A204.1 (cell line): ENCODE data around the gene PRKAA2.
"Not testable (repeated sequence)": the region's sequence is repeated elsewhere in the genome, so short reads cannot be mapped to it uniquely, and the experiment has no call there.

Experiments used
- FAIRE-seq: peaks from 2 replicates; lab custom pipeline; 2012; peaks lifted over from hg19 to GRCh38; lab: Jason Lieb, UNC

Gene PRKAA2

DNA sequence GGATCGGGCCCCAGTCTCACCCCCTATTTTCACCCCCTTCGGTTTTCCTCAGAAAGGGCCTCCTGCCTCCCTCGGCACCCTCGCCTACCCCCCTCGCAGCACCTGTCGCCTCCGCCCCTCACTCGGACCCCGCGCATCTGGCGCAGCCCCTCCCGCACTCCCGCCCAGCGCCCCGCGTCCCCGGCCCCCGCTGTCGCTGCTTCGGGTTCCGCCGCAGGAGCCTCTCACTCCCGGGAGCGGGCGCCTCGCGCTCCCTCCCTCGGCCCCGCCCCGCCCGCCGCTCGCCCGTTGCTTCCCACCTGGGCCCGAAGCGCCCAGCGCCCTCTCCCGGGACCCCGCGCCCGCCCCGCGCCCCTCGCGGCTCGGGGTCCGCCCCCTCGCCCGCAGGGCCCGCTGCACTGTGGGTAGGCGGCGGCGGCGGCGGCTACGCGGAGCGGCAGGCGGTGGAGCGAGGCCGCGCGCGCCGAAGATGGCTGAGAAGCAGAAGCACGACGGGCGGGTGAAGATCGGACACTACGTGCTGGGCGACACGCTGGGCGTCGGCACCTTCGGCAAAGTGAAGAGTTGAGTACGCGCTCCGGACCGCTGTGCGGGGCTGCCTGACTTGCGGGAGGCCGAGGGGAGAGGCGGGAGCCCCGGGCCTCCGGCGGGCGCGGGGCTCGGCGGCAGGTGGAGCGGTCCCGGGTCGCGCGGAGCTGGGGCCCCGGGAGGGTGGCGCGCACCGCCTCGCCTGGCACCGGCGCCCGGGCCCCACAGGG is at the start of gene PRKAA2:
Gene PRKAA2 (plus strand): TSS at position 396 of the 758 bp plus-strand sequence. CDS start 74 bp downstream, at position 470.
- FAIRE-seq: no peak

GRCh38 chr1:56595397-56596191 is 49.5 kb upstream of the PRKAA2 start:
- FAIRE-seq: not testable (repeated sequence)

- not testable (repeated sequence) for FAIRE-seq
Measured at GRCh38 chr1:56610097-56610496, 35.0 kb upstream of the PRKAA2 start.

DNA sequence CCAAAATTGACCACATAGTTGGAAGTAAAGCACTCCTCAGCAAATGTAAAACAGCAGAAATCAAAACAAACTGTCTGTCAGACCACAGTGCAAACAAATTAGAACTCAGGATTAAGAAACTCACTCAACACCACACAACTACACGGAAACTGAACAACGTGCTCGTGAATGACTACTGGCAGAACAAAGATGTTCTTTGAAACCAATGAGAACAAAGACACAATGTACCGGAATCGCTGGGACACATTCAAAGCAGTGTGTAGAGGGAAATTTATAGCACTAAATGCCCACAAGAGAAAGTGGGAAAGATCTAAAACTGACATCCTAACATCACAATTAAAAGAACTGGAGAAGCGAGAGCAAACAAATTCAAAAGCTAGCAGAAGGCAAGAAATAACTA is 34.3 kb upstream of the PRKAA2 start:
- FAIRE-seq: not testable (repeated sequence)

DNA sequence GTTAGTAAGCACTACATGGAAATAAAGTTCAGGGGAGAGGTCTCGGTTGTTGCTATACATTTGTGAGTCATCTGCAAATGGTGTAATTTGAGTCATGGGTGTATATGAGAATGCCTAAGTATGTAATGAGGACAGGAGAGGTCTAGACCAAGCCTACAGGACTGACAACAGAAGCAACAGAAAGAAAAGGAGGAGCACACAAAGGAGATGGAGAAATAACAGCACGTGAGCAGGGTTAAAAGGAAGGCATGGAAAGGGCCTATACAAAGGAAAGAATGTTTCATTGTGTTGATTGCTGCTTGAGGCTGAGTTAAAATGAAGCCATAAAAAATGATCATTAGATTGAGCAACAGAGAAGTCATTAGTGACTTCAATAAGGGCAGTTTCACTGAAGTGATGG is 28.0 kb upstream of the PRKAA2 start:
- FAIRE-seq: no peak

GRCh38 chr1:56625819-56626440 is 19.2 kb upstream of the PRKAA2 start:
- FAIRE-seq: no peak

DNA sequence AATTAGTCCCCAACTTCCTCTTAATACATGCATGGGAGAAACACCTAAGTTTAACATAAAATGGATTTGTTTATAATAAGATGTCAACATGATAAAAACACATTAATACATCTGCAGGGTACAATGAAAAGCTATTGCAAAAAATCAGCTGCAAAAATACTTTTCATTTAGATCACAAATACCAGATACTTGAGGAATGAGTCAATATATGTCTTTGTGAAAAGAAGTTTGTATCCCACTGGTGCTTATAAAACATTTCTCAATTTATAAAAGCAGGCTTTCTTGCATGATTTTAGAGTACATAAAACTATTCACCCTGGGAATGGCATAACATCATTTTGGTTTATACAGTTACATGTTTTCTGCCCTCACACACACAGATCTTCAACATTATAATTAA is 18.6 kb upstream of the PRKAA2 start:
- no peak for FAIRE-seq

GRCh38 chr1:56627019-56627635 is 18.0 kb upstream of the PRKAA2 start:
- FAIRE-seq: no peak

- no peak for FAIRE-seq
Measured at GRCh38 chr1:56627636-56628039, 17.5 kb upstream of the PRKAA2 start.

DNA sequence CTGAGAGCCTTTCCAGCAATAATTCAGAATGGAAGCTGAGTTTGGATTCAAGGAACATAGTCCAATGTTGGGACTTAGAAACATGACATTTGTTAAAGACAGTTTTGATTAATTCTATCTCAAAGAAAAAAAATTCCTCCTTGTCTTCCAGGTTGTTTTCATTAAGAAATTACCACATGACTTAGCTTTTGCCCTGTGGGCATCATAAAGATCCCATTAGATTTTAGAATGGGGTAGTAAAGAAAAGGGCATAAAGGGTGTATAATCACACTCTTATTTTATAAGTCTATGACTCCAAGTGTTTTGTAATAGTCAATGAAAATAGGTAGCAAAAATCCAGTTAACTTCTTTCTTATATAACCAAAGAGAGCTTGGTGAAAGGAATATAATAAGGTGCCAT is 14.3 kb upstream of the PRKAA2 start:
- FAIRE-seq: no peak

DNA sequence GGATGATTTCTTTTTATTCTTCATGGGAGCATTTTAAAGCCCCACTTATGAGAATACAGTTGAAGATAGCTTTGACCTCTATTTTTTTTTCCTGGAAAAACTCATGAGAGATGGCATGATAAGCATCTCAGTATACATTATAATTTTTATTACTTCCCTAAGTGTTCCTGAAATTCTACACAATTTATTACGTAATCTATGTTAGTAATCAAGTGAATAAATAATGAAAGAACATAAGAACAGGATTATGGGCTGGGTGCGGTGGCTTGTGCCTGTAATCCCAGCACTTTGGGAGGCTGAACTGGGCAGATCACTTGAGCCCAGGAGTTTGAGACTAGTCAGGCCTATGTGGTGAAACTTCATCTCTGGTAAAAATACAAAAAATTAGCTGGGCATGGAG is 13.2 kb upstream of the PRKAA2 start:
- no peak for FAIRE-seq

DNA sequence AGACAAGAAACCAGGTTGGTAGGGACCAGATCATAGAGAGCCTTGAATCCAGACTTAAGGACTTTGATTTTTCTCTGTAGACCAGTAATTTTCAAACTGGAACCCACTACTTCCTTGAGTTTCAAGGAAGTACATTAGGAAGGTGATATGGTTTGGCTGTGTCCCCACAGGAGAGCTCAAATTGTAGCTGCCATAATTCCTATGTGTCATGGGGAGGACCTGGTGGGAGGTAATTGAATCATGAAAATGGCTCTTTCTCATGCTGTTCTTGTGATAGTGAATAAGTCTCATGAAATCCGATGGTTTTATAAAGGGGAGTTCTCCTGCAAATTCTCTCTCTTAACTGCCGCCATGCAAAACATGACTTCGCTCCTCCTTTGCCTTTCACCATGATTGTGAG is 10.1 kb upstream of the PRKAA2 start:
- FAIRE-seq: no peak

DNA sequence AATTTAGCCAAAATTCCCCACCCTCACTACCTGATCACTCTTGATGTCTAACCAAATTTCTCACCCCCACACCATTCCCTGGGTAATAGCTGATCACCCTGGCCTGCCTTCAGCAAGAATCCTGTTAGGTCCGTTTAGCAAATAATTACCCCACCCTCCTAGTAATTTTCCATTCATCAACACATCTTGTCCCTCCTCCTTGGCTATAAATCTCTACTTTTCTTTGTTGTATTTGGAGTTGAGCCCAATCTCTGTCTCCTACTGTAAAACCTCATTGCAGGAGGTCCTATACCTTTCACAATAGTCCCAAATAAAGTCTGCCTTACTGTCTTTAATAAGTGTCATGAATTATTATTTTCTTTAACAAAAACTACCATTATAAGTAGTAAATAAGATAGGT is 6.9 kb upstream of the PRKAA2 start:
- no peak for FAIRE-seq

GRCh38 chr1:56639211-56639610 is 5.9 kb upstream of the PRKAA2 start:
- FAIRE-seq: no peak

DNA sequence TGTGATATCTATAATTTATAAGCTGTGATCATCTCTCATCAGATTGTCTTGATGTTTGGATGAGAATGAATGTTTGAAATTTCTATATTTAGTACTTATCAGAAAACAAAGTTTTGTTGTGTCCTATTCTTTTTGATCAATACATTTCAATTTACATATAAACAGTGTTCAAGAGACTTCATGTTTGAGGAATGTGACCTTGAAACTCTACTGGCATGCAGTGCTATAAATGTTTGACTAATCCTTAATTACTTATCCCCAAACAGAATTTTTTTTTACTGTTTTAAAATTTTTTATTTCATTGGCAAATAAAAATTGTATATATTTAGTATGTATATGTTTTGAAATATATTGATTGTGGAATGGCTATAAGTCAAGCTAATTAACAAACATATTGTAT is 1.5 kb upstream of the PRKAA2 start:
- FAIRE-seq: no peak

DNA sequence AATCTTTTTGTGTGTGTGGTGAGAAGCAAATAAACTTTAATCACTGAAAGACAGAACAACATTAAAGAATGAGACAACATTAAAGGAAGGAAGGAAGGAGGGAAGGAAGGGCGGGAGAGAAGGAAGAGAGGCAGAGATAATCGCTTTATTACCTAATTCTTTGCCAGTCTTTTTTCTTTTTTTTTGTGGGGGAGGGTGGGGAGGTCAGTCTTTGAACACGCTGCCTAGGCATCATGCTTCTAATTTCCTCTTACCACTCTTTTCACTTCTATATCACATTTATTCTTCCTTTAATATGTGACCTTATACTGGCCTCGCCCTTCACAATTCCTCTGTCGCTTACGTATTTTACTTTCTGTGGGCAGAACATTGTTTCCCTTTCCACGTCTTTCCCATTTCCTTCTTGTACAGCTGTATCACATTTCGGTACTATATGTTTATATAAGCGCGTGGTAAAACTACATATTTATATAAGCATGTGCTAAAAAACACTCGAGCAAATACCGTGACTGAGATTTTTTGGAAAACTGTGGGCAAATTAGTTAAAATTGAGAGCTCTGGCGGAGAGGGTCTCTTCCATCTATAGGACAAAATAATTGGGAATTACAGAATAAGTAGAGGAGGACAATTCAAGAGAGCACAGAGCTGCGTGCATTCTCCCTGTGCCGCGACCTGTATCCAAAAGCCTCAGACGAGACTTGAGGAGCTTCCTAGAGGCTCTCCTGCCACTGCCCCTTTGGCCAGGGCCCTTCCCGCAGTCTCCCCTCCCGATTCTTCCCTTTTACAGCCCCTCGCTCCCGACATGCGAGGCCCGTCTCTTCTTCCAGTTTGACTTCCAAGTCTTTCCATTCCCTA is 823 bp upstream of the PRKAA2 start:
- FAIRE-seq: no peak

DNA sequence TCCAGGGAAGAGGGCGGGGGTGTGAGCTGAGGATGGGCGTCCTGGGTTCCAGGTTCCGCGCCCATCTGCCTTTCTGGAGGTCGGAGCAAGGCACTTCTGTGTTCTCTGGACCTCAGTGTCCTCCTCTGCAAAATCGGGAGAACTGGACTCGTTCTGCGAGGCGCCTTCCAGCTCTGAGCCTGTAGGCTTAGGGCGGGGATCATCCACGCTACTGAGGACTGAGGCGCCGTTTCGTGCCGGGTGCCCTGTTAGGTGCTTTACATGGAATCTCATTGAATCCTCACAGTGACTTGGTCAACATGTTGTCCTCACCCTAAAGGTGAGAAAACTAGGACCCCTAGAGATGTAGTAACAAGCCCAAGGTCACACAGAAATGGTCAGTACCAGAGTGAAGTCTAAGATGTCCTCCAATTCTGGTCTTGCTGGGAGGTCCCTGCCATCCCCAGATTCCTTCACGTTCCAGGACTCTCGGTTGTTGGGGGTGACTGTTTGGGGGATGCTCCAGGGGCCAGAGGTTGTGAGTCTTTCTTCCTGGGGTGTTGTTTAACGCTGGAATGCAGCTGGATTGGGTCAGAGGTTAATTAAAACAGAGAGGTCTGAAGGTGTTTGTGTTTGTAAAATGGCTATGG is 677 bp downstream of the PRKAA2 start:
- no peak for FAIRE-seq

GRCh38 chr1:56646611-56647010 is 1.5 kb downstream of the PRKAA2 start:
- no peak for FAIRE-seq

DNA sequence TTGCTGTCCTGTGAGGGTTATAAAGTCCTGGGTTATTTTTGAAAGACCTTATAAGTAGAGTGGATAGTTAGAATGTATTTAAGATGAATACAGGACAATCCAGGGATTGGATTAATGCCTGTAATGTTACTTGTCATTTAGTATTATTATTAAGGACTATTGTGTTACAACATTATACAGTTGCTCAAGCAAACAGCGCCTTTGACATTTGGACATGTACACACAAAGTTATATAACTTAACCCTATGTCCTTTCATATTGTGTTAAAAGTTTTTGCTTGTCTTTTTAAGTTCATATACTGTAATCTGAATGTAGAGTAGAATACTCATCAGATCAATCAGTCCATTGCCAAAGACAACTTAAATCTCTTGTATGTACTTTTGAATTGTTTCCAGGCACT is 2.0 kb downstream of the PRKAA2 start:
- no peak for FAIRE-seq

DNA sequence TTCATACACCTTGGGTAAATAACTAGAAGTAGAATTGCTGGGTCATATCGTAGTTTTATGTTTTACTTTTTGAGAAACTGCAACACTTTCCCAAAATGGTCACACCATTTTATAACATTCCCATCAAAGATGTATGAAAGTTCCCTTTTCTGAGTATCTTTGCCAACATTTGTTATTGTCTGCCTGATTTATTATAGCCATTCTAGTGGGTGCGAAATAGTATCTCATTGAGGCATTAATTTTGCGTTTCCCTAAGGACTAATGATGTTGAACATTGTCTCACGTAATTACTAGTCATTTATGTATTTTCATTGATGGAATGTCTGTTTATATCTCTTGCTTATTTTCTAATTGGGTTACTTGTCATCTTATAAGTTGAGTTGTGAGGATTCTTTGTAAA is 3.4 kb downstream of the PRKAA2 start:
- no peak for FAIRE-seq
